ENCODE measurements around the gene SORCS2. TPM values are rescaled to one million over a fixed set of nuclear protein-coding genes. Genes with fewer than 3 reads are reported as not detected.
A peak's percentile ranks its signal among the peaks of the same experiment; 100 is the strongest.

Gene SORCS2
- total and polyA plus RNA-seq, 3 donors from 2014 or later, result 2.7 to 4.6 (median 2.9) TPM

DNA sequence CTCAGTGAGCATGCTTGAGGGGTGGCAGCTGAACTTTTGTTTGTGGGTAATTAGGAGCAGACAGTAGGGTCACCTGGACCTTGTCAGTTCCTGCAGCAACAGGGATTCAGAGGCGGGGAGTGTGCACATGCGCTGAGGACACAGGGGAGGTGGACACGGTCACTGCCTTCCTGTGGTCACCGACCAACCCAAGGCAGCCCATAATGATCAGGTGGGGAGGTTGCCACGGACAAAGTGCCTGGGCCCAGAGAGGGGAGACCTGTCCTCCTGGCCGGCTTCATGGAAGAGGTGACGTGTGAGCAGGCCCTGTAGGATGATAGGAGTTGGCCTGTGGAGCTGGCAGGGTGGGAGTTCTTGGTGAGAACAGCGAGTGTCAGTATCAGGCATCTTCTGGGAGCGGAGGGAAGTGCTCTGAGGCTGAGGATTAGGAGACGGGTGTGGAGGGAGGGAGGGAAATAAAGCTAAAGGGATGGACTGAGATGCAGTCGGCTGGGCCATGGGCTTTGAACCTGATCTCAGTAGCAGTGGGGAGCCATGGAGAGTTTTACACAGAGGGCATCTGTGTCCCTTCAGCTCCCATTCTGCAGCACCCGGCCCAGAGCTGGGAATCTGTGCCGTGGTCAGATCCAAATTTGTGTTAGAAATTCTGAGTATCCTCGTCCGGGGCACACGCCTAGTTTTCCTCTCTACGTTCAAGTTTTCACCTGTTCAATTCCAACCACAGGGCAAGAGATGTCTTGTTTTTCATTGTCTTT lies 142.4 kb downstream of the SORCS2 start:
- Histone ChIP-seq H3K4me3 (no peak overlapping the region), H3K4me1 (peaks cover 14% of the 10 kb centered on the region), H3K27me3 (no peaks in the 10 kb centered on the region), H3K36me3 (ENCODE audit: low read depth, missing control alignments) (no peaks in the 10 kb centered on the region), H3K9me3 (no peaks in the 10 kb centered on the region), H3K27ac (no peak overlapping the region)
- intact Hi-C loops (cut with DNase I; ENCODE audit: low total_unique reads), result no loop called here
- TF ChIP-seq POLR2A (IDR thresholded peaks at IDR 0.05), result no peak
- TF ChIP-seq, protein P1, sequence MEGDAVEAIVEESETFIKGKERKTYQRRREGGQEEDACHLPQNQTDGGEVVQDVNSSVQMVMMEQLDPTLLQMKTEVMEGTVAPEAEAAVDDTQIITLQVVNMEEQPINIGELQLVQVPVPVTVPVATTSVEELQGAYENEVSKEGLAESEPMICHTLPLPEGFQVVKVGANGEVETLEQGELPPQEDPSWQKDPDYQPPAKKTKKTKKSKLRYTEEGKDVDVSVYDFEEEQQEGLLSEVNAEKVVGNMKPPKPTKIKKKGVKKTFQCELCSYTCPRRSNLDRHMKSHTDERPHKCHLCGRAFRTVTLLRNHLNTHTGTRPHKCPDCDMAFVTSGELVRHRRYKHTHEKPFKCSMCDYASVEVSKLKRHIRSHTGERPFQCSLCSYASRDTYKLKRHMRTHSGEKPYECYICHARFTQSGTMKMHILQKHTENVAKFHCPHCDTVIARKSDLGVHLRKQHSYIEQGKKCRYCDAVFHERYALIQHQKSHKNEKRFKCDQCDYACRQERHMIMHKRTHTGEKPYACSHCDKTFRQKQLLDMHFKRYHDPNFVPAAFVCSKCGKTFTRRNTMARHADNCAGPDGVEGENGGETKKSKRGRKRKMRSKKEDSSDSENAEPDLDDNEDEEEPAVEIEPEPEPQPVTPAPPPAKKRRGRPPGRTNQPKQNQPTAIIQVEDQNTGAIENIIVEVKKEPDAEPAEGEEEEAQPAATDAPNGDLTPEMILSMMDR (IDR thresholded peaks at IDR 0.05), result no peak
- WGBS, 2 donors, result 86 to 91% methylated on average over 17 of the region's 17 CpGs
- no peak for DNase-seq

DNA sequence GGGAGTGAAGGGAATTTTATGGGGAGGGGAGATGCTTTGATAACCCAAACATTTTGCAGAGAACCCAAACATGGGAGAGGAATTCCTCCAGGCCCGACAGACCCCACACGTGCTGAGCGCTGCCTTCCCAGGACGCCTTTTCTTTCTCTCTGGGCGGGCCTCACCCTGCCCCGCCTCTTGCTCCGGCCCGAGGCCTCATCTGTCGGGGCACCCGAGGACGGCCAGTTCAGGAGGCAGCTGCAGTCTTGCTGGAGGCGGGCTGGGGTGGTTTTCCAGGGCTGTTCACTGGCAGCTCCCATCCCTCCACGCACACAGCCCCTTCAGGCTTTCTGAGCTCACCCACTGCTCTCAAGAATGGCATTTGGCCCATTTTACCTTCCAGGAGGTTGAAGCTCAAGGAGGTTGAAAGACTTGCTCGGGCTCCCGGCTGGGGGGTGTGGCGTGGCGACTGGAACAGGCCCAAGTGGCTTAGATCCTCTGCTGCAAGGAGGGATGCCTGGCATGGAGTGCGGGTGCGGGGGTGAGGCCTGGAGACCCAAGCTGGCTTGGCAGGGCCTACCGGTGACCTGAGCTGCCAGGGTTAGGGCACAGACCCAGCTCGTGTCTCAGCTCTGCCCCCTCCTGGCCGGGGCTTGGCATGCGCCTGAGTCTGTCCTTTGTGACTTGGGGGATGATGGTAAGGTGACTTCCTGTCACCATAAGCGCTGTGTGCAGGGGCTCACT lies 143.2 kb downstream of the SORCS2 start:
- Histone ChIP-seq H3K4me1 (peaks cover 14% of the 10 kb centered on the region), H3K9me3 (no peaks in the 10 kb centered on the region), H3K36me3 (ENCODE audit: low read depth, missing control alignments) (no peaks in the 10 kb centered on the region), H3K27me3 (no peaks in the 10 kb centered on the region), H3K27ac (no peak overlapping the region), H3K4me3 (no peak overlapping the region)
- whole genome bisulfite sequencing, 2 donors, result 49 to 58% methylated on average over 13 to 24 of the region's 24 CpGs
- intact Hi-C loops (cut with DNase I; ENCODE audit: low total_unique reads), result no loop called here
- DNase-seq, result peak; percentile 72
- TF ChIP-seq, protein P1 (IDR thresholded peaks at IDR 0.05), result peak in 2 of 3 experiments; percentile 60 to 61
- no peak for TF ChIP-seq POLR2A (IDR thresholded peaks at IDR 0.05)

DNA sequence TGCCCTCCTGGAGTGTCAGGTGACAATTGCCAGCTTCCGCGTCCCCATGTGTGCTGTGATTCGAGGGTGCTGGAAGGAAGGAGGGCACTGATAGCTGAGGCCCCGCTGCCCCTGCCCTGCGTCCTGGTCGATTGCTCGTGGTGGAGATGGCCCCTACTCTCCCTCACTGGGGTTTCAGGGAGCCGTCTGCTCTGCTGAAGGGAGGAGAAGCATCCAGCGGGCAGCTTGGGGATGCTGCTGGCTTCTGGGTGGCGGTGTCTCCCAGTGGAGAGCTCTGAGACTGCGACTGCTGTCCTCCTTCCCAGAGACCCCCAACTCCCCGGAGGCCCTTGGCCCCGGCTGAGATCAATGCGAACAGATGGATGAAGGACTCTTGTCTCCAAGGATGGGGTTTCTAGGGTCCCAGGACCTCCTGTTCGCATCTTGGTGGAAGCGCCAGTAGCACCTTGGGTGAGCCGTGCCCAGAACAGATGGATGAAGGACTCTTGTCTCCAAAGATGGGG lies 143.8 kb downstream of the SORCS2 start:
- H3K9me3 ChIP-seq, result no peaks in the 10 kb centered on the region
- H3K27ac ChIP-seq, result no peak overlapping the region
- no peak overlapping the region for H3K4me3 ChIP-seq
- 94 to 100% methylated on average over 1 to 17 of the region's 17 CpGs for WGBS, 2 donors
- DNase-seq, result no peak
- intact Hi-C loops (cut with DNase I; ENCODE audit: low total_unique reads), result no loop called here
- no peaks in the 10 kb centered on the region for H3K27me3 ChIP-seq
- H3K4me1 ChIP-seq, result peaks cover 14% of the 10 kb centered on the region
- TF ChIP-seq POLR2A (IDR thresholded peaks at IDR 0.05), result no peak
- TF ChIP-seq, protein P1 (IDR thresholded peaks at IDR 0.05), result no peak
- H3K36me3 ChIP-seq (ENCODE audit: low read depth, missing control alignments), result no peaks in the 10 kb centered on the region

DNA sequence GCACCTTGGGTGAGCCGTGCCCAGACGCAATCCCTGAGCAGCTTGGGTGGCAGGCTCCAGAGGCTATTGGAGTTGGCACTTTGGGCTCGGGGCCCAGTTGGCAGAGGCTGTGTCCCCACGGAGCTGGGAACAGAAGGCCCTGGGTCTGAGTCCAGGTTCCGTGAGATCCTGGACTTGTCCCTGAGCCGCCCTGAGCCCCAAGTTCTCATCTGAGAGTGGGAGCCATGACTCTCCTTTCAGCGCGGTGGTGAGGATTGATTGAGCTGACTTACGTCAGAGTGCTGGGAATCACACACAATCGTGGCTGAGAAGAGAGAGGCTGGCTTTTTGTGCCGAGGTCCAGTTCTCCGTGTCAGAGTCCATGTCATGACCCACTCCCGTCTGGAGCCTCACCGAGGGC lies 144.4 kb downstream of the SORCS2 start:
- H3K27ac ChIP-seq, result no peak overlapping the region
- H3K36me3 ChIP-seq (ENCODE audit: low read depth, missing control alignments), result no peaks in the 10 kb centered on the region
- H3K27me3 ChIP-seq, result no peaks in the 10 kb centered on the region
- no peaks in the 10 kb centered on the region for H3K9me3 ChIP-seq
- TF ChIP-seq, protein P1 (IDR thresholded peaks at IDR 0.05), result no peak
- no peak for TF ChIP-seq POLR2A (IDR thresholded peaks at IDR 0.05)
- WGBS, 2 donors, result 84 to 90% methylated on average over 5 to 14 of the region's 14 CpGs
- H3K4me3 ChIP-seq, result no peak overlapping the region
- peaks cover 13% of the 10 kb centered on the region for H3K4me1 ChIP-seq
- DNase-seq, result no peak
- intact Hi-C loops (cut with DNase I; ENCODE audit: low total_unique reads), result no loop called here
